Endothelial cell of umbilical vein (primary cell): ENCODE measurements around the gene DOCK4. TPM values are rescaled to one million over a fixed set of nuclear protein-coding genes. Genes with fewer than 3 reads are reported as not detected.

Experiments
- BruUV-seq: library from RNA; stranded (reverse); fragments of 400-500 nt; replicated peaks from 2 replicates; lab custom pipeline; 2021; lab: Mats Ljungman, UMichigan
- CTCF ChIA-PET: fragments of 300-600, 350-600 bp; sonication (Branson Sonifier 250); formaldehyde crosslinking; loops from one replicate; lab custom pipeline; 2021; ENCODE audit warnings: antibody characterized with exemption, inconsistent platforms; lab: Charles Lee
- POLR2A ChIA-PET: fragments of 300-600, 350-600 bp; sonication (Branson Sonifier 250); formaldehyde crosslinking; loops from one replicate; lab custom pipeline; 2021; ENCODE audit warnings: antibody characterized with exemption, inconsistent platforms; lab: Charles Lee
- DNase-seq: peaks from one replicate; pipeline ENCODE4 v3.0.0-alpha.2; 2011; ENCODE audit warnings: low read depth, low spot score
- FAIRE-seq: peaks from 2 replicates; lab custom pipeline; 2011; peaks lifted over from hg19 to GRCh38; lab: Jason Lieb, UNC
- H2AFZ ChIP-seq: 2 replicates; pipeline ENCODE4 v1.6.0; 2012; ENCODE audit warnings: low read depth, low read length, control low read depth, inconsistent platforms
- H3K27ac ChIP-seq: 2 replicates; pipeline ENCODE4 v1.5.1; 2011; ENCODE audit warnings: low read depth, mild to moderate bottlenecking, control low read depth, low read length, moderate library complexity; ENCODE audit not compliant: insufficient read depth
- H3K27me3 ChIP-seq, 2 experiments: 2 replicates each; pipeline versions ENCODE4 v1.6.0 to v1.6.1; 2011; ENCODE audit warnings: low read length in 2 of 2, mixed read lengths in 1 of 2; ENCODE audit not compliant: control insufficient read depth in 2 of 2, insufficient read depth in 2 of 2
- H3K36me3 ChIP-seq, 2 experiments: 2 replicates in 1 of 2; 3 replicates in 1 of 2; pipeline ENCODE4 v1.5.1; 2011; ENCODE audit warnings: low read length in 2 of 2, mild to moderate bottlenecking in 1 of 2, moderate library complexity in 1 of 2; ENCODE audit not compliant: control insufficient read depth in 2 of 2, insufficient read depth in 2 of 2; ENCODE audit errors: extremely low read depth in 1 of 2
- H3K4me1 ChIP-seq: 3 replicates; pipeline ENCODE4 v1.5.1; 2011; ENCODE audit warnings: mild to moderate bottlenecking, low read length; ENCODE audit not compliant: control insufficient read depth, insufficient read depth; ENCODE audit errors: extremely low read depth
- H3K4me2 ChIP-seq: 2 replicates; pipeline ENCODE4 v1.6.1; 2011; ENCODE audit warnings: low read length, control low read depth, mixed read lengths; ENCODE audit not compliant: insufficient read depth
- H3K4me3 ChIP-seq, 3 experiments: fragments of 200-600 bp in 1 of 3; sonication (generic), shearing (Covaris generic) in 1 of 3; replicated peaks in 1 of 3; 2 replicates each; pipeline ENCODE4 v1.5.1; 2011 to 2016; ENCODE audit warnings: control low read depth in 3 of 3, low read length in 3 of 3, mild to moderate bottlenecking in 2 of 3, inconsistent platforms in 1 of 3, low read depth in 1 of 3, moderate library complexity in 1 of 3; ENCODE audit not compliant: insufficient read depth in 1 of 3
- H3K79me2 ChIP-seq: 2 replicates; pipeline ENCODE4 v1.6.0; 2012; ENCODE audit warnings: low read length, inconsistent platforms; ENCODE audit not compliant: control insufficient read depth, insufficient read depth
- H3K9ac ChIP-seq: replicated peaks from 2 replicates; pipeline ENCODE3; 2011; ENCODE audit warnings: low read length, control low read depth; ENCODE audit not compliant: insufficient read depth; ENCODE audit errors: extremely low read depth
- H3K9me1 ChIP-seq: replicated peaks from 3 replicates; pipeline ENCODE4 v1.6.0; 2011; ENCODE audit warnings: mild to moderate bottlenecking, low read length; ENCODE audit not compliant: control insufficient read depth, insufficient read depth; ENCODE audit errors: extremely low read depth
- H3K9me3 ChIP-seq: replicated peaks from 2 replicates; pipeline ENCODE4 v1.5.1; 2012; ENCODE audit warnings: low read length, inconsistent platforms; ENCODE audit not compliant: control insufficient read depth, insufficient read depth
- H4K20me1 ChIP-seq: replicated peaks from 2 replicates; pipeline ENCODE3; 2011; ENCODE audit warnings: mild to moderate bottlenecking, low read length; ENCODE audit not compliant: control insufficient read depth, insufficient read depth; ENCODE audit errors: extremely low read depth
- CTCF ChIP-seq, 2 donors: IDR thresholded peaks; 1 replicate in 1 of 2; 2 replicates in 1 of 2; pipeline ENCODE4 v1.5.1; 2011; ENCODE audit warnings: low read length in 2 of 2, mild to moderate bottlenecking in 2 of 2, moderate library complexity in 2 of 2, control low read depth in 1 of 2, inconsistent platforms in 1 of 2, low read depth in 1 of 2; ENCODE audit not compliant: insufficient read depth in 1 of 2; ENCODE audit errors: extremely low read depth in 1 of 2
- EZH2 ChIP-seq: IDR thresholded peaks from 2 replicates; pipeline ENCODE4 v1.6.1; 2012; ENCODE audit warnings: borderline replicate concordance, low read depth, mild to moderate bottlenecking, moderate library complexity, low read length, inconsistent platforms; ENCODE audit not compliant: severe bottlenecking
- FOS ChIP-seq: IDR thresholded peaks from 2 replicates; pipeline ENCODE4 v1.6.1; 2011; ENCODE audit warnings: mild to moderate bottlenecking, low read length, moderate library complexity, borderline replicate concordance; ENCODE audit not compliant: insufficient read depth
- GATA2 ChIP-seq: IDR thresholded peaks from 2 replicates; pipeline ENCODE4 v1.7.0; 2011; ENCODE audit warnings: low read depth, mild to moderate bottlenecking, moderate library complexity, mixed read lengths, low read length; ENCODE audit not compliant: insufficient read length, insufficient read depth
- JUN ChIP-seq: IDR thresholded peaks from 2 replicates; pipeline ENCODE4 v1.6.1; 2011; ENCODE audit warnings: borderline replicate concordance, low read depth; ENCODE audit not compliant: insufficient read length, insufficient read depth
- MAX ChIP-seq: IDR thresholded peaks from 2 replicates; pipeline ENCODE4 v1.6.1; 2011; ENCODE audit not compliant: insufficient read depth, insufficient read length
- MYC ChIP-seq: IDR thresholded peaks from one replicate; pipeline ENCODE4 v1.6.1; 2011; ENCODE audit warnings: mild to moderate bottlenecking, low read depth, low read length
- POLR2A ChIP-seq: IDR thresholded peaks from 2 replicates; pipeline ENCODE4 v1.6.1; 2012; ENCODE audit warnings: low read depth, mild to moderate bottlenecking, control low read depth, low read length
- POLR2AphosphoS5 ChIP-seq: IDR thresholded peaks from 2 replicates; pipeline ENCODE4 v1.6.1; 2012; ENCODE audit warnings: low read depth, mild to moderate bottlenecking, control low read depth, low read length, moderate library complexity; ENCODE audit not compliant: insufficient read depth
- dilution Hi-C: fragments of 300-500 bp; cut with MboI; formaldehyde crosslinking; loops from one replicate; pipeline ENCODE4 v1.15.0; 2019; ENCODE audit warnings: low sequenced_read_pairs; ENCODE audit not compliant: extremely low pct_ligation_motif_present
- intact Hi-C: fragments of 100-400 bp; cut with micrococcal nuclease; formaldehyde crosslinking; loops from one replicate; pipeline ENCODE4 v1.10.0; 2022
- polyA plus RNA-seq, 4 experiments: library from polyadenylated mRNA; depleted of rRNA in 3 of 4; stranded (reverse) in 3 of 4; unstranded in 1 of 4; fragments of >200 nt; gene quantifications; 2 replicates each; pipeline versions ENCODE4 v1.2.1 to v1.2.3, GENCODE V29; 2011 to 2012; ENCODE audit warnings: missing spikeins in 1 of 4
- total RNA-seq: library from RNA; stranded (reverse); gene quantifications from 2 replicates; pipeline ENCODE4 v1.2.3, GENCODE V29; 2021

Gene DOCK4
- total and polyA plus RNA-seq, 2 donors (not counting 3 experiments of a cell fraction or from before 2014, with no cell fraction given), result 47.4 to 164 TPM

DNA sequence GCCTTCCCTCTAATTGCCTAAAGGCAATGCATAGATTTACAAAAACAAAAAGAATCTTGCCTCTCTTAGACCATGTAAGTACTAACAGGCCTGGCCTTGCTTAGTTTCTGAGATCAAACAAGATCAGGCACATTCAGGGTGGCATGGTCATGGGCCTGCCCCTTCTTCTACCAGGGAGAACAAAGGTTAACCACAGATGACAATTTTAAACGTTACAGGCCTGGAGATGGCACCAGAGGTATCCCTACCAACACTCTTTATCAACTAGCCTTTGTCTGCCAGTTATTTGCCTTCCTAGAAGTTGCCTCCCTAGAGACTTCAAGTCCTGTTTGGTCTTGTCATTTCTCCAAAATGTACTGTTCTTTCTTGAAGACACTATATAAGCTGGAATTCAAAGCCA lies 252.6 kb downstream of the DOCK4 start:
- DNase-seq (no peak), FAIRE-seq (no peak)
- dilution Hi-C loops (no loop called here), intact Hi-C loops (no loop called here)
- no peak overlapping the region for H2AFZ ChIP-seq
- H3K79me2 ChIP-seq, result peaks cover 18% of the 10 kb centered on the region
- H3K9me1 ChIP-seq, result no peaks in the 10 kb centered on the region
- CTCF ChIA-PET, result no interaction called here
- H3K27ac ChIP-seq, result no peak overlapping the region
- no peaks in the 10 kb centered on the region for H3K27me3 ChIP-seq
- H3K4me2 ChIP-seq, result no peak overlapping the region
- BruUV-seq, result no TSS peak
- H3K36me3 ChIP-seq, result peaks cover 0 to 3% of the 10 kb centered on the region in 2 experiments
- TF ChIP-seq POLR2A (no peak), MAX (no peak), JUN (no peak), GATA2 (no peak), EZH2 (no peak), FOS (no peak), POLR2AphosphoS5 (no peak), MYC (no peak), CTCF (IDR thresholded peaks at IDR 0.05; ENCODE audit: extremely low read depth in 1 of 2, insufficient read depth in 1 of 2, low read depth in 1 of 2, low read length in 2 of 2) (no peak)
- POLR2A ChIA-PET, result no interaction called here
- H3K4me1 ChIP-seq, result peaks cover under 1% of the 10 kb centered on the region
- no peak overlapping the region for H3K4me3 ChIP-seq
- no peak overlapping the region for H3K9ac ChIP-seq
- H4K20me1 ChIP-seq, result peaks cover 3% of the 10 kb centered on the region
- no peaks in the 10 kb centered on the region for H3K9me3 ChIP-seq
